ENCODE measurements around the gene ADGRV1.

ADGRV1 gene

DNA sequence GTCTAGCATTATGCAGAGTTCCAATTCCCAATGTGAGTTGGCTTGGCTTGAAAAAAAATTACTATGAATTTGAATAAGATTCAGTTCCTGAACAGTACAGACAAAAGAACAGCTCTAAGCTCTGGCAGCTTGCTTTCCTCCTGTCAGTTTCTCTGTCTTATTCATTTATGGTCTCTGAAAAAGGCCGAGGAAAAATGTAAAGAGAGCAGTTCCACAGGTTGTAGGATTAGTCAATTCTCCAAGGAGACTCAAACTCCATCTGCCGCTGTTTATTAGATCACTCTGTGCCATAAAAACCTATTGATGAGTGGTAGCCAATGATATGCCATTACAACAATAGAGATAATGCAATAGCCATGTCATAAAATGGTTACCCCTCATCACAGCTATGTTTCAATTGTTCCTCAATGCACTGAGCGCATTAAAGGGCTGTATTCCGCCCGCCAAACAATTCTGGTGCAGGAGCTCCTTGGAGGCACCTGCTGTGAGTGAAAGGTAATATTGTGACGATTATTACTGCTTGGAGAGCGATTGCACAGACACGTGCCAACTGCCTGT, 636.3 kb downstream of the ADGRV1 start:
- DNase-seq (ENCODE audit: low read depth, low spot score), result no peak
- TF ChIP-seq POLR2AphosphoS5 (IDR thresholded peaks at IDR 0.05; ENCODE audit: borderline replicate concordance, low read depth, low read length) (no peak), FOXP2 (optimal IDR thresholded peaks at IDR 0.05; ENCODE audit: control extremely low read depth, extremely low read length, insufficient read depth) (no peak), EZH2 (IDR thresholded peaks at IDR 0.05) (no peak)
- H3K9me3 ChIP-seq (ENCODE audit: low read depth, low read length), result no peaks in the 10 kb centered on the region
- H3K4me3 ChIP-seq, result no peak overlapping the region
- no peak overlapping the region for H3K27ac ChIP-seq
- H3K36me3 ChIP-seq (ENCODE audit: insufficient read depth, low read length), result no peaks in the 10 kb centered on the region
- H3K9ac ChIP-seq (ENCODE audit: insufficient read length), result no peak overlapping the region

DNA sequence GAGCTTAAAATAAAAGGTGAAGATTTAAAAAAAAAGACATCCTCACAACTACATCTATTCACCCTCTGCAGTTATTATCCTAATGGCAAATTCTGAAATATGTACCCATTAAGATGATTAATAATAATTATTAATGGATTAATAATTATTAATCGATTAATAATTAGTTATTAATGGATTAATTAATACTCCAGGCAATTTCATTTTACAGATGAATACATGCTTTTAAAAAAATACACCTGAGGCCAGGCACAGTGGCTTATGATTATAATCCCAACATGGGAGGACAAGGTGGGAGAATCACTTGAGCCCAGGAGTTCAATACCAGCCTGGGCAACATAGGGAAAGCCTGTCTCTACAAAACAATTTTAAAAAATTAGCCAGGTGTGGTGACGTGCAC, 642.1 kb downstream of the ADGRV1 start:
- no peak overlapping the region for H3K4me3 ChIP-seq
- no peak overlapping the region for H3K9ac ChIP-seq (ENCODE audit: insufficient read length)
- no peak overlapping the region for H3K27ac ChIP-seq
- no peaks in the 10 kb centered on the region for H3K36me3 ChIP-seq (ENCODE audit: insufficient read depth, low read length)
- no peak for DNase-seq (ENCODE audit: low read depth, low spot score)
- TF ChIP-seq FOXP2 (optimal IDR thresholded peaks at IDR 0.05; ENCODE audit: control extremely low read depth, extremely low read length, insufficient read depth), result no peak
- TF ChIP-seq POLR2AphosphoS5 (IDR thresholded peaks at IDR 0.05; ENCODE audit: borderline replicate concordance, low read depth, low read length), result no peak
- no peak for TF ChIP-seq EZH2 (IDR thresholded peaks at IDR 0.05)
- no peaks in the 10 kb centered on the region for H3K9me3 ChIP-seq (ENCODE audit: low read depth, low read length)

DNA sequence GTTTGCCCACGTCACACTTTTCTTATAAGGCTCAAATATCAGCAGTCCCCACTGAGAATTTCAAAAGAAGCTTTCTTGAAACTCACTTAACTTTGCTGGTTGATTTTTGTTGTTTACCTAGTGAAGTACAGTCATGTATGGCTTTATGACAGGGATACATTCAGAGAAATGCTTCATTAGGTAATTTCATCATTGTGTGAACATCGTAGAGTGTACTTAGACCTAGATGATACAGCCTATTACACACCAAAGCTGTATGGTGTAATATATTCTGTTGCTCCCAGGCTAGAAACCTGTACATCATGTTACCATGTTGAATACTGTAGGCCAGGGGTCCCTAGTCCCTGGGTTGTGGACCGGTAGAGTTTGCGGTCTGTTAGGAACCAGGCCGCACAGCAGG, 647.5 kb downstream of the ADGRV1 start:
- H3K4me3 ChIP-seq, result no peak overlapping the region
- H3K9ac ChIP-seq (ENCODE audit: insufficient read length), result no peak overlapping the region
- no peaks in the 10 kb centered on the region for H3K36me3 ChIP-seq (ENCODE audit: insufficient read depth, low read length)
- TF ChIP-seq POLR2AphosphoS5 (IDR thresholded peaks at IDR 0.05; ENCODE audit: borderline replicate concordance, low read depth, low read length), result no peak
- no peak for TF ChIP-seq EZH2 (IDR thresholded peaks at IDR 0.05)
- TF ChIP-seq FOXP2 (optimal IDR thresholded peaks at IDR 0.05; ENCODE audit: control extremely low read depth, extremely low read length, insufficient read depth), result no peak
- no peak overlapping the region for H3K27ac ChIP-seq
- H3K9me3 ChIP-seq (ENCODE audit: low read depth, low read length), result no peaks in the 10 kb centered on the region
- no peak for DNase-seq (ENCODE audit: low read depth, low spot score)

DNA sequence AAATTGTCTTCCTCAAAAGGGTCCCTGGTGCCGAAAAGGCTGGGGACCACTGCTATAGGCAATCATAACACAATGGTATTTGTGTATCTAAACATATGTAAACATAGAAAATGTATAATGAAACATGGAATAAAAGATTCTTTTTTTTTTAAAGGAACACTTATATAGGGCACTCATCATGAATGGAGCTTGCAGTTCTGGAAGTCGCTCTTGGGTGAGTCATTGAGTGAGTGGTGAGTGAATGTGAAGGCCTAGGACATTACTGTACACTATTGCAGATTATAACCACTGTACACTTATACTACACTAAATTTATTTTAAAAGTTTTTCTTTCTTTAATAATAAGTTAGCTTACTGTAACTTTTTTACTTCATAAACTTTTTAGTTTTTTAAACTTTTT, 648.1 kb downstream of the ADGRV1 start:
- Histone ChIP-seq H3K36me3 (ENCODE audit: insufficient read depth, low read length) (no peaks in the 10 kb centered on the region), H3K9me3 (ENCODE audit: low read depth, low read length) (no peaks in the 10 kb centered on the region), H3K9ac (ENCODE audit: insufficient read length) (no peak overlapping the region), H3K27ac (no peak overlapping the region), H3K4me3 (no peak overlapping the region)
- TF ChIP-seq POLR2AphosphoS5 (IDR thresholded peaks at IDR 0.05; ENCODE audit: borderline replicate concordance, low read depth, low read length) (no peak), FOXP2 (optimal IDR thresholded peaks at IDR 0.05; ENCODE audit: control extremely low read depth, extremely low read length, insufficient read depth) (no peak), EZH2 (IDR thresholded peaks at IDR 0.05) (no peak)
- no peak for DNase-seq (ENCODE audit: low read depth, low spot score)

DNA sequence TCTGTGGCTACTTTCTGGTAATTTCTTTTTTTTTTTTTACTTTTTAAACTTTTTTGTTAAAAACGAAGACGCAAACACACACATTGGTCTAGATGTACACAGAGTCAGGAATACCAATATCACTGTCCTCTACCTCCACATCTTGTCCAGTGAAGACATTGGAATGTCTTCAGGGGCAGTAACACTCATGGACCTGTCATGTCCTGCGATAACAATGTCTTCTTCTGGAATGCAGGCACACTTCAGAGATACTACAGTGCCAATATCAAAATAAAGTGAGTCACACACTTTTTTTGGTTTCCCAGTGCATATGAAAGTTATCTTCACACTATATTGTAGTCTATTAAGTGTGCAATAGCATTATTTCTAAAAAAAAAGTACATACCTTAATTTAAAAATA, 648.7 kb downstream of the ADGRV1 start:
- TF ChIP-seq FOXP2 (optimal IDR thresholded peaks at IDR 0.05; ENCODE audit: control extremely low read depth, extremely low read length, insufficient read depth), result no peak
- no peak for TF ChIP-seq POLR2AphosphoS5 (IDR thresholded peaks at IDR 0.05; ENCODE audit: borderline replicate concordance, low read depth, low read length)
- TF ChIP-seq EZH2 (IDR thresholded peaks at IDR 0.05), result no peak
- Histone ChIP-seq H3K4me3 (no peak overlapping the region), H3K9me3 (ENCODE audit: low read depth, low read length) (no peaks in the 10 kb centered on the region), H3K36me3 (ENCODE audit: insufficient read depth, low read length) (no peaks in the 10 kb centered on the region), H3K27ac (no peak overlapping the region), H3K9ac (ENCODE audit: insufficient read length) (no peak overlapping the region)
- DNase-seq (ENCODE audit: low read depth, low spot score), result no peak

DNA sequence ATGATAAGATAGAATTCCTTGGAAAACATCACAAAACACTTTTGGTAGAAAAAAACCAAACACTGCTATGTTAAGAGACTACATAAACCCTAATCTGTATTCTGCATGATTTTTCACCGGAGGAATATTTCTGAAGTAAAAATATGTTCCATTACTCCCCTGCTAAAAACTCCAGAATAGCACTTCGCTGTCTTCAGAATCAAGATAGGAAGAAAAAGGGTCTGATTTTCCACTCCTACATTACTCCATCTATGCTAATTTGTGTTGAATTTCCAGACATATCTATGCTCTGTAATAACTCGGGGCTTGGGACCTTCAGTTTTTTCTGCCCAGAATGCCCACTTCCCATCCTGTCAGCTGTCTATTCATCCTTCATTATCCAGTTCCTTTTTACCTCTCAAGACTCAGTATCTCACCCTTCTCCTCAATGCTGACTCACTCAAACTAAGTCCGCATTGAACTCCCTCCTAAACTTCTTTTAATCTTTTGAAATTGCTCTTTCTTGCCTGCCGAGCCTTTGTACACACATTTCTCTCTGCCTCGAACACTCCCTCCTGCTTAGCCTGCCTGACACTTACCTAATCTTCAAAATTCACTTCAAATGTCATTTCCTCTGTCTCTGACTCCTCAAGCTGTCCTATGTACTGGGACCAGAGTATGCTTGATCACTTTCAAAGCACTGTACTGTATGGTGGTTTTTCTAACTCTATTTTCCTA, 653.6 kb downstream of the ADGRV1 start:
- no peaks in the 10 kb centered on the region for H3K9me3 ChIP-seq (ENCODE audit: low read depth, low read length)
- H3K4me3 ChIP-seq, result peak overlapping the region; percentile 11; the same call in 1 of the 2 replicates
- H3K36me3 ChIP-seq (ENCODE audit: insufficient read depth, low read length), result no peaks in the 10 kb centered on the region
- TF ChIP-seq EZH2 (IDR thresholded peaks at IDR 0.05), result no peak
- TF ChIP-seq FOXP2 (optimal IDR thresholded peaks at IDR 0.05; ENCODE audit: control extremely low read depth, extremely low read length, insufficient read depth), result no peak
- TF ChIP-seq POLR2AphosphoS5 (IDR thresholded peaks at IDR 0.05; ENCODE audit: borderline replicate concordance, low read depth, low read length), result no peak
- peak overlapping the region; percentile 55; the same call in 1 of the 2 replicates for H3K27ac ChIP-seq
- no peak for DNase-seq (ENCODE audit: low read depth, low spot score)
- peak overlapping the region; percentile 26 for H3K9ac ChIP-seq (ENCODE audit: insufficient read length)

DNA sequence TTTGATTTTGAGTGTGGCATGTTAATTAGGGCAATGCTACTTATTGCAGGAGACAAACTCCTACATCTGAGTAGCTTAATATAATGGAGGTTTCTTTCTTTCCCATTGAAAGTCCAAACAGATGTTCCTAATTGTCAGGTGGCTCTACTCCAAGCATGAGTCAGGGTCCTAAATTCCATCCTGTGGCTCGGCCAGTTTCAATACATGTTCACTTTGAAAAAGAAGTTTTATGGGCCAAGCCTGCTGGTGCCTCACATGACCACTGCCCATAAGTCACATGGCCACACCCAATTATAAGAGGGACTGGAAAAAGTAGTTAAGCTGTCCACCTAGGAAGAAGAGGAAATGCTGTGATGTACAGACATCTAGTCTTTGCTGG, 654.1 kb downstream of the ADGRV1 start:
- DNase-seq (ENCODE audit: low read depth, low spot score), result no peak

More for the DNA sequence above, 654.1 kb downstream of the ADGRV1 start:
- Histone ChIP-seq H3K9ac (ENCODE audit: insufficient read length) (peak overlapping the region; percentile 26), H3K36me3 (ENCODE audit: insufficient read depth, low read length) (no peaks in the 10 kb centered on the region), H3K9me3 (ENCODE audit: low read depth, low read length) (no peaks in the 10 kb centered on the region), H3K4me3 (peak overlapping the region; percentile 11; the same call in 1 of the 2 replicates), H3K27ac (peak overlapping the region; percentile 55; the same call in 1 of the 2 replicates)
- TF ChIP-seq POLR2AphosphoS5 (IDR thresholded peaks at IDR 0.05; ENCODE audit: borderline replicate concordance, low read depth, low read length) (no peak), FOXP2 (optimal IDR thresholded peaks at IDR 0.05; ENCODE audit: control extremely low read depth, extremely low read length, insufficient read depth) (no peak), EZH2 (IDR thresholded peaks at IDR 0.05) (no peak)

All from SK-N-MC (cell line).